H1 (cell line): ENCODE measurements around the gene NOTCH2. TPM values are rescaled to one million over a fixed set of nuclear protein-coding genes. Genes with fewer than 3 reads are reported as not detected.

Source experiments
- CTCF ChIA-PET: fragments of 300-600 bp; sonication (Branson Sonifier 250); formaldehyde crosslinking; loops from one replicate; lab custom pipeline; 2021; ENCODE audit not compliant: partially characterized antibody; lab: Charles Lee
- POLR2A ChIA-PET: fragments of 300-600 bp; sonication (Branson Sonifier 250); formaldehyde crosslinking; loops from one replicate; lab custom pipeline; 2021; ENCODE audit warnings: inconsistent platforms; ENCODE audit not compliant: partially characterized antibody; lab: Charles Lee
- DNase-seq, 2 experiments: peaks; one replicate each; pipeline versions ENCODE4 v3.0.0 to v3.0.0-alpha.2; 2010 to 2022; ENCODE audit warnings: low spot score in 2 of 2, low read depth in 1 of 2, mixed read lengths in 1 of 2
- FAIRE-seq: peaks from 2 replicates; lab custom pipeline; 2011; peaks lifted over from hg19 to GRCh38; lab: Jason Lieb, UNC
- H2AFZ ChIP-seq: 2 replicates; pipeline ENCODE4 v1.8.1; 2012; ENCODE audit warnings: low read length, inconsistent platforms
- H2AK5ac ChIP-seq: 2 replicates; pipeline ENCODE4 v1.6.1; 2013; ENCODE audit warnings: low read depth, low read length
- H2BK120ac ChIP-seq: replicated peaks from 2 replicates; pipeline ENCODE3; 2013; ENCODE audit warnings: low read depth, low read length, inconsistent platforms
- H2BK12ac ChIP-seq: 2 replicates; pipeline ENCODE4 v1.6.1; 2013; ENCODE audit warnings: low read depth, low read length
- H2BK15ac ChIP-seq: 2 replicates; pipeline ENCODE4 v1.6.1; 2013; ENCODE audit warnings: low read length
- H2BK20ac ChIP-seq: 2 replicates; pipeline ENCODE4 v1.6.1; 2013; ENCODE audit warnings: low read length
- H2BK5ac ChIP-seq: 2 replicates; pipeline ENCODE4 v1.6.1; 2013; ENCODE audit warnings: low read depth, low read length
- H3K14ac ChIP-seq: 2 replicates; pipeline ENCODE4 v1.6.1; 2013; ENCODE audit warnings: inconsistent platforms; ENCODE audit not compliant: insufficient read length
- H3K18ac ChIP-seq: 2 replicates; pipeline ENCODE4 v1.6.1; 2013; ENCODE audit warnings: low read length; ENCODE audit errors: extremely low read depth
- H3K23ac ChIP-seq: 2 replicates; pipeline ENCODE4 v1.6.1; 2013; ENCODE audit warnings: inconsistent platforms; ENCODE audit not compliant: insufficient read length
- H3K23me2 ChIP-seq: 2 replicates; pipeline ENCODE4 v1.6.1; 2013; ENCODE audit warnings: low read depth, low read length
- H3K27ac ChIP-seq: 2 replicates; pipeline ENCODE4 v1.6.1; 2011; ENCODE audit warnings: low read depth, low read length, inconsistent platforms
- H3K27me3 ChIP-seq, 4 experiments: replicated peaks in 1 of 4; 1 replicate in 1 of 4; 2 replicates in 3 of 4; pipeline versions ENCODE4 v1.6.1 to v1.8.1; 2011 to 2013; ENCODE audit warnings: low read length in 3 of 4, mild to moderate bottlenecking in 3 of 4, inconsistent platforms in 2 of 4, mixed read lengths in 2 of 4, moderate library complexity in 1 of 4; ENCODE audit not compliant: control insufficient read depth in 3 of 4, insufficient read depth in 3 of 4; ENCODE audit errors: extremely low read depth in 1 of 4
- H3K36me3 ChIP-seq, 4 experiments: 2 replicates each; pipeline versions ENCODE4 v1.6.1 to v1.8.1; 2011 to 2013; ENCODE audit warnings: mild to moderate bottlenecking in 4 of 4, low read length in 3 of 4, moderate library complexity in 2 of 4, control low read depth in 1 of 4, inconsistent platforms in 1 of 4; ENCODE audit not compliant: insufficient read depth in 4 of 4, control insufficient read depth in 2 of 4
- H3K4ac ChIP-seq: replicated peaks from 2 replicates; pipeline ENCODE3; 2013; ENCODE audit warnings: low read length, low read depth, mixed read lengths, inconsistent platforms; ENCODE audit not compliant: insufficient read length
- H3K4me1 ChIP-seq, 4 experiments: replicated peaks in 1 of 4; 1 replicate in 1 of 4; 2 replicates in 3 of 4; pipeline versions ENCODE4 v1.6.1 to v1.8.1; 2011 to 2013; ENCODE audit warnings: low read length in 3 of 4, inconsistent platforms in 2 of 4, mixed read lengths in 1 of 4; ENCODE audit not compliant: insufficient read depth in 4 of 4, control insufficient read depth in 3 of 4
- H3K4me2 ChIP-seq, 2 experiments: 2 replicates each; pipeline versions ENCODE4 v1.6.1 to v1.8.1; 2011 to 2013; ENCODE audit warnings: low read depth in 2 of 2, low read length in 2 of 2, control low read depth in 1 of 2, inconsistent platforms in 1 of 2, mild to moderate bottlenecking in 1 of 2; ENCODE audit not compliant: insufficient read depth in 1 of 2
- H3K4me3 ChIP-seq, 4 experiments: fragments of 200-600, 300-600 bp in 1 of 4; sonication (generic), shearing (Covaris generic), sonication (Bioruptor Twin) in 1 of 4; 2 replicates each; pipeline versions ENCODE4 v1.5.1 to v1.8.1; 2011 to 2016; ENCODE audit warnings: low read length in 4 of 4, low read depth in 3 of 4, control low read depth in 2 of 4, inconsistent platforms in 2 of 4, mild to moderate bottlenecking in 2 of 4, mixed read lengths in 1 of 4, moderate library complexity in 1 of 4; ENCODE audit not compliant: insufficient read depth in 2 of 4; ENCODE audit errors: extremely low read depth in 1 of 4
- H3K56ac ChIP-seq: replicated peaks from 2 replicates; pipeline ENCODE3; 2013; ENCODE audit warnings: low read depth, mild to moderate bottlenecking, mixed read lengths, low read length, inconsistent platforms; ENCODE audit not compliant: insufficient read length
- H3K79me1 ChIP-seq: 2 replicates; pipeline ENCODE4 v1.6.1; 2013; ENCODE audit warnings: low read depth, low read length, control low read depth
- H3K79me2 ChIP-seq, 2 experiments: 2 replicates each; pipeline versions ENCODE4 v1.6.1 to v1.8.1; 2012 to 2013; ENCODE audit warnings: low read length in 2 of 2, mild to moderate bottlenecking in 2 of 2, inconsistent platforms in 1 of 2; ENCODE audit not compliant: insufficient read depth in 2 of 2, control insufficient read depth in 1 of 2
- H3K9ac ChIP-seq, 4 experiments: replicated peaks in 1 of 4; 1 replicate in 1 of 4; 2 replicates in 3 of 4; pipeline versions ENCODE4 v1.6.1 to v1.8.1; 2011 to 2013; ENCODE audit warnings: low read depth in 3 of 4, low read length in 3 of 4, control low read depth in 2 of 4, mild to moderate bottlenecking in 2 of 4, moderate library complexity in 2 of 4, inconsistent platforms in 1 of 4; ENCODE audit errors: extremely low read depth in 1 of 4
- H3K9me3 ChIP-seq, 2 experiments: 2 replicates each; pipeline versions ENCODE4 v1.6.1 to v1.8.1; 2012 to 2013; ENCODE audit warnings: mild to moderate bottlenecking in 2 of 2, moderate library complexity in 2 of 2, control low read depth in 1 of 2, inconsistent platforms in 1 of 2, low read depth in 1 of 2, low read length in 1 of 2, mixed read lengths in 1 of 2; ENCODE audit not compliant: insufficient read depth in 2 of 2
- H4K20me1 ChIP-seq, 2 experiments: replicated peaks in 1 of 2; 2 replicates each; pipeline versions ENCODE3 to v1.8.1; 2011 to 2013; ENCODE audit warnings: inconsistent platforms in 2 of 2, low read length in 2 of 2, mild to moderate bottlenecking in 1 of 2; ENCODE audit not compliant: insufficient read depth in 2 of 2, control insufficient read depth in 1 of 2
- H4K5ac ChIP-seq: 2 replicates; pipeline ENCODE4 v1.6.1; 2013; ENCODE audit warnings: low read length, low read depth, mixed read lengths, inconsistent platforms; ENCODE audit not compliant: insufficient read length
- H4K8ac ChIP-seq: 2 replicates; pipeline ENCODE4 v1.8.0; 2013; ENCODE audit warnings: mild to moderate bottlenecking, moderate library complexity, low read length, inconsistent platforms; ENCODE audit not compliant: insufficient read depth; ENCODE audit errors: extremely low read depth
- H4K91ac ChIP-seq: replicated peaks from 2 replicates; pipeline ENCODE3; 2013; ENCODE audit warnings: low read length, mixed read lengths, inconsistent platforms; ENCODE audit not compliant: insufficient read length
- BACH1 ChIP-seq: IDR thresholded peaks from 2 replicates; pipeline ENCODE4 v1.6.1; 2012; ENCODE audit warnings: low read length, improper control_type of control experiment
- CTBP2 ChIP-seq: IDR thresholded peaks from 2 replicates; pipeline ENCODE4 v1.7.0; 2011; ENCODE audit warnings: borderline replicate concordance, mild to moderate bottlenecking, moderate library complexity, mixed read lengths, low read length; ENCODE audit not compliant: insufficient read depth, insufficient read length
- NANOG ChIP-seq: IDR thresholded peaks from 2 replicates; pipeline ENCODE4 v1.6.1; 2011; ENCODE audit warnings: low read length, low read depth, mild to moderate bottlenecking, inconsistent platforms; ENCODE audit not compliant: insufficient read depth, poor library complexity, severe bottlenecking
- POU5F1 ChIP-seq: IDR thresholded peaks from 2 replicates; pipeline ENCODE4 v1.6.1; 2011; ENCODE audit warnings: low read depth, mild to moderate bottlenecking, low read length, moderate library complexity
- USF2 ChIP-seq: IDR thresholded peaks from 2 replicates; pipeline ENCODE4 v1.6.1; 2011; ENCODE audit warnings: low read length, improper control_type of control experiment
- YY1 ChIP-seq: IDR thresholded peaks from 2 replicates; pipeline ENCODE4 v1.6.1; 2011; ENCODE audit warnings: low read depth, mild to moderate bottlenecking, low read length
- WGBS, 2 experiments: shearing (Covaris generic) in 1 of 2; methylation state at CpG; one replicate each; pipeline versions ENCODE4 v1.1.6 to v1.1.7; 2013 to 2015; ENCODE audit warnings: low lambda C conversion rate in 2 of 2, mixed read lengths in 2 of 2, inconsistent platforms in 1 of 2, low coverage in 1 of 2, missing lambda C conversion rate in 1 of 2; ENCODE audit not compliant: insufficient replicate concordance in 2 of 2, insufficient coverage in 1 of 2, insufficient read length in 1 of 2; ENCODE audit errors: extremely low coverage in 1 of 2, missing lambda C conversion rate in 1 of 2; 5-methylcytosine and 5-hydroxymethylcytosine counted together
- polyA plus RNA-seq, 7 experiments: library from polyadenylated mRNA; depleted of rRNA in 3 of 7; stranded (reverse) in 5 of 7; unstranded in 2 of 7; fragments of >200 nt in 5 of 7; fragments of 200-250 nt in 2 of 7; gene quantifications; 1 replicate in 5 of 7; 2 replicates in 1 of 7; 4 replicates in 1 of 7; pipeline versions ENCODE4 v1.2.1 to v1.2.3, GENCODE V29; 2011 to 2013; ENCODE audit warnings: missing spikeins in 2 of 7, mixed read lengths in 2 of 7
- total RNA-seq: library from RNA; stranded (reverse); fragmentation: NEBNext Ultra II Directional; extraction: Animal tissue kit (Norgen Biotek cat#: 25700); gene quantifications from 2 replicates; pipeline ENCODE4 v1.2.1, GENCODE V29; 2021

The NOTCH2 gene
- total and polyA plus RNA-seq, 2 of the 8 experiments (the other 6 are each of a cell fraction or from before 2014, with no cell fraction given): 17.7 to 63.0 TPM

GRCh38 chr1:119981496-119981895 is 88.0 kb downstream of the NOTCH2 start:
- Histone ChIP-seq H3K79me1 (no peaks in the 10 kb centered on the region), H3K4me3 (no peak overlapping the region), H3K9ac (no peak overlapping the region), H2AK5ac (no peak overlapping the region), H2BK15ac (no peak overlapping the region), H2BK12ac (no peak overlapping the region), H3K23ac (no peak overlapping the region), H3K36me3 (no peaks in the 10 kb centered on the region; a peak in 1 of 8 replicates), H3K27me3 (no peaks in the 10 kb centered on the region), H4K20me1 (no peaks in the 10 kb centered on the region), H4K8ac (no peak overlapping the region), H3K9me3 (no peaks in the 10 kb centered on the region), H2BK120ac (no peak overlapping the region), H3K23me2 (no peaks in the 10 kb centered on the region), H4K91ac (no peak overlapping the region), H2BK5ac (no peak overlapping the region), H3K14ac (no peak overlapping the region), H2AFZ (no peak overlapping the region), H3K4me2 (no peak overlapping the region), H3K27ac (no peak overlapping the region), H4K5ac (no peak overlapping the region), H3K4ac (no peak overlapping the region), H2BK20ac (no peak overlapping the region), H3K79me2 (no peaks in the 10 kb centered on the region), H3K56ac (no peak overlapping the region), H3K18ac (no peak overlapping the region), H3K4me1 (peaks cover 0 to 4% (median 0%) of the 10 kb centered on the region in 4 experiments; a peak in 1 of 7 replicates)
- DNase-seq (no peak), FAIRE-seq (no peak)
- ChIA-PET CTCF (interaction anchor here (1.2 to 4.5 kb wide), 2 partner anchors 11 to 13 kb away, joined by 3 to 22 read pairs; no protein-coding TSS in a partner anchor), POLR2A (no interaction called here)
- 86% methylated on average over 5 of the region's 5 CpGs; no CpG with 5 or more reads in 1 of the 2 experiments for WGBS, 2 experiments
- no peak for TF ChIP-seq NANOG
- TF ChIP-seq POU5F1: no peak
- no peak for TF ChIP-seq YY1
- no peak for TF ChIP-seq CTBP2
- TF ChIP-seq USF2: no peak
- TF ChIP-seq BACH1: no peak
